NCI-H187 treated with DMSO at 0.1 percent for 48 hours (cell line): ENCODE results near the gene CLEC7A.

ENCODE experiments used
- DNase-seq: peaks from one replicate; lab custom pipeline; 2025; lab: John Stamatoyannopoulos, UW

The CLEC7A gene

GRCh38 chr12:10094646-10095395, 35.2 kb downstream of the CLEC7A start:
- DNase-seq, result no peak

- DNase-seq, result no peak
Observed at GRCh38 chr12:10088955-10089900, 40.8 kb downstream of the CLEC7A start.

GRCh38 chr12:10088031-10088430, 42.0 kb downstream of the CLEC7A start:
- DNase-seq, result no peak

- no peak for DNase-seq
Observed at GRCh38 chr12:10086387-10086786, 43.6 kb downstream of the CLEC7A start.

GRCh38 chr12:10084733-10085132, 45.3 kb downstream of the CLEC7A start:
- no peak for DNase-seq

GRCh38 chr12:10082117-10082874, 47.7 kb downstream of the CLEC7A start:
- no peak for DNase-seq

- no peak for DNase-seq
Observed at GRCh38 chr12:10075451-10075850, 54.5 kb downstream of the CLEC7A start.

GRCh38 chr12:10073261-10073660, 56.7 kb downstream of the CLEC7A start:
- no peak for DNase-seq

- no peak for DNase-seq
Observed at GRCh38 chr12:10072131-10072530, 57.9 kb downstream of the CLEC7A start.

- no peak for DNase-seq
Observed at GRCh38 chr12:10070380-10070779, 59.6 kb downstream of the CLEC7A start.

- no peak for DNase-seq
Observed at GRCh38 chr12:10069976-10070375, 60.0 kb downstream of the CLEC7A start.

- no peak for DNase-seq
Observed at GRCh38 chr12:10069099-10069498, 60.9 kb downstream of the CLEC7A start.

GRCh38 chr12:10068644-10069043, 61.4 kb downstream of the CLEC7A start:
- no peak for DNase-seq

GRCh38 chr12:10067942-10068341, 62.1 kb downstream of the CLEC7A start:
- DNase-seq, result no peak

- DNase-seq, result no peak
Observed at GRCh38 chr12:10067264-10067663, 62.7 kb downstream of the CLEC7A start.
